ENCODE results near the gene ARHGAP30. TPM values are rescaled to one million over a fixed set of nuclear protein-coding genes. Genes with fewer than 3 reads are reported as not detected.
"Not testable (repeated sequence)": the region's sequence is repeated elsewhere in the genome, so short reads cannot be mapped to it uniquely, and the experiment has no call there.

The ARHGAP30 gene
- total RNA-seq, 1 donor from 2014 or later, result not detected

DNA sequence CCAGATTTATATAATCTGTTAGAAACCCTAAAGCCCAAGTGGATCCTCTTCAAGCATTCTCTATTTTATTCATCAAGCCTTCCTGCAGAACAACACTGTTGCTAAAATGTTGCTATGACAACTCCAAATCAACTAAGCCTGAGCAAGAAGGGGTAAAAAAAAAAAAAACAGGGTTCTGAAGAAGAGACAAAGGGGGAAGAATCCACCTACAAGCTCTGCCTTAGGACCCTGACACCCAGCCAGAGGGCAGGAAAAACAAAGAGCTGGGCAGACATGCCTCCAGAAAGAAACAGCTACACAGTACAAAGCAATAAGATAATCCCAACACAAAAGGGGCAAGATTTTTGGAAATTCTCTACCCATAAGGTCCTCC, 25.2 kb downstream of the ARHGAP30 start:
- DNase-seq (ENCODE audit: extremely low read depth, low read depth, low spot score), result no peak

DNA sequence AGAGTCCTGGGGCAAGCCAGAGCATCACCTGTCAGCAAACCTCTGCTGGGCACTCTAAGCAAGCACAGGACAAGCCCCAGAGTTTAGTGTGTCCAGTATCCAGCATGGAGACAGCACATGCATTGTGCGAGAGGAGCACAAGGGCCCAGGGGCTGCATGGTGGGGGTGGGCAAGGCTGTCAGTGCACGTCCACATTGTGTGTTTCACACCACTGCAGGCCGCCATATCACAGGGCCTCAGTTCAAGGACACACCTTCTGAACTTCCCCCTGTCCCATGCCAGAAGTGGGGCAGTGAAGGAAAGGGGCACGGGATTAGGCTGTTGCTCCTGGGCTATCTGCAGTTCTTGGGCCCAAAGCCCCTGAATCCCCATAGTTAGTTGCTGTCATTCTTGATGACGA, 30.1 kb downstream of the ARHGAP30 start:
- no peak for DNase-seq (ENCODE audit: extremely low read depth, low read depth, low spot score)

DNA sequence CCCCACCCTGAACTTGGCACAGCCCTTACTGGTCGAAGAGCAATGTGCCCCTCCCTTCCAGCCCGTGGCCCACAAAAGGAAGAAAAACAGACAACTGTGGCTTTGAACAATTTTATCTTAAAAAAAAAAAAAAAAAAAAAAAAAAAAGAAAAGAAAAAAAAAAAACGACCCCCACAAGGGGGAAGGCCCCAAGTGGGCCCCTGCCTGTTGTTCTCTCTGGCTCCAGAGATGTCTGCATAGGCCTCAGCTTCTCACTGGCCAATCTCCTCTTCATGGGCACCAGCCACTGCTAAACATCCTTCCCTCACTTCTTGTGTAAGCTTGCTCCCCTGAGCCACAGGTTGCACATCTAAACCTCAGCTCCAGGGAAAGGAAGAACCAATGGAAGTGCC, 30.5 kb downstream of the ARHGAP30 start:
- DNase-seq (ENCODE audit: extremely low read depth, low read depth, low spot score), result no peak

DNA sequence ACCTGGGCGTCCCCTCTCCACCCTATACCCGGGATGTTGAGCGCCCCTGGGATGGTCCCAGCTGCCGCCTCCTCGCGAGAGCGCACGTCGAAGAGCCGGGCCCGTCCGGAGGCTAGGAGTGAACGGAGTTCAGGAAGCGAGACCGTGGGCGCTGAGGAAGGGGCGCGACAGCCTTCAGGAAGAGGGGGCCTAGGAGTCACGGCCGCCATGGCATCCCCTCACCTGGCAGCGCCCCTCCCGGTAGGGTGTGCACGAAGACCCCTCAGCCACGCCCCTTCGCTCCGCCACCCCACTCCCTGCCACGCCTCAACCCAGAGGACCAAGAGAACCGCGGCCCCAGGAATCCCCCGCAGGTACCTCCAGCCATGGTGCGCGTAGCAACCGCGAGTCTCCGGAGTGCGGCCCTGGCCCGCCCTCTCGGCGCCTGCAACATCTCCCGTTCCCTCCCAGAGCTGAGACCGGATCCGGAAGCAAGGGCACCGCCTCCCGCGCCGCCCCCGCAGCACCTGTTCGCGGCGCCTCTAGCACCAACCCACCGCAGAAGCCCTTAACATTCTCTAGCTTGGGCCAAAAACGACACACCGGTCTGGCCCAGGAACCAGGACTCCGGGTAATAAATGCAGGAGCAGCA, 31.1 kb downstream of the ARHGAP30 start, which contains the start of gene TSTD1:
TSS of gene TSTD1 (minus strand) at position 442 of the 631 bp plus-strand sequence. CDS start at position 367, 75 bp downstream.
- no peak for DNase-seq (ENCODE audit: extremely low read depth, low read depth, low spot score)

DNA sequence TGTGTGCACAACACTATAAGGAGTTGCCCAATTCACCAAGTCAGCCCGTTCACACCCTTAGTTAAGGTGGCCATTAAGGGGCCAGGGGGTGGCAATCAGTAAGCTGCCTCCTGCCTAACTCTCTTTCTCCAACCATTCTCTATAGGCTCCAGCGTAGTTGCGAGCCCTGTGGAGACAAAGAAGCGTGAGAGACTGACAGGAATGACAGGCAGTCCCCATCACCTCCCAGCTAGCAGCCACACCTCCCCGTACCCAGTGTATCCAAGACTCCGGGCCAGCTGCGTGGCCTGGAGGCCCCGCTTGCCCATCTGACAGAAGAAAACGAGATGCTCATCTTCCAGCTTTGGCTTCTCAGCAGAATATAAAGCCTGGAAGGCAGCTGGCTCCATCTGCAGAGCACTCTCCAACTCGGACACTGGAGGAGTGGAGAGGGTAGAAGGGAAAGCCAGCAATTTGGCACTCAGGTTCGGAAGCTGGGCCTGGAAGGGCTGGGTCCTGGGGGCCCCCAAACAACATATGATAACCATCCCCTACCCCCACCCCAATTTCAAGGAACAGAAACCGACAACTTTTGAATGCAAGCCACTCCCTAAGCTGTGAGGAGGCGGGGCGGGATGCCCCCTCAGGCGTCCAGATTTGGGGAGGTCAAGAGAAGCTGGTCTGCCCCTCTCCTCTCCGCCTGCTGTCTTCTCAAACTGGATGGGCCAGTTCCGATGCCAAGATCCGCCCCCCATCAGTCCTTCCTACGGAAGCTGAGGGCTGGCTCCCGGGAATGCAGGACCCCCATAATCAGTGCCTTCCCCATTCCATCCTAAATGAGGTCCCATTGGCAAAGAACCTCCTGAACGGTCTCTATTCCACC, 31.8 kb downstream of the ARHGAP30 start:
- no peak for DNase-seq (ENCODE audit: extremely low read depth, low read depth, low spot score)

DNA sequence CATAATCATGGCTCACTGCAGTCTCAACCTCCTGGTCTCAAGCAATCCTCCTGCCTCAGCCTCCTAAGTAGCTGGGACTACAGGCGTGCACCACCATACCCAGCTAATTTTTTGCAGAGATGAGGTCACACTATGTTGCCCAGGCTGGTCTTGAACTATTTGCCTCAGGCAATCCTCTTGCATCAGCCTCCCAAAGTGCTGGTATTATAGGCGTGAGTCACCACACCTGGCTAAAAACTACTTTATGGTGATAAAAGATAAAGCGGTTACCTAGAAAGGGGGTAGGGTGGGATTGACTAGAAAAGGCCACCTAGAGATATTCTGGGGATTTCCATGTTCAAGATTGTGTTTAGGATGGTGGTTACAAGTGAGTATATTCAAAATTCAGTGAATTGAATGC, 35.9 kb downstream of the ARHGAP30 start:
- DNase-seq (ENCODE audit: extremely low read depth, low read depth, low spot score), result no peak

DNA sequence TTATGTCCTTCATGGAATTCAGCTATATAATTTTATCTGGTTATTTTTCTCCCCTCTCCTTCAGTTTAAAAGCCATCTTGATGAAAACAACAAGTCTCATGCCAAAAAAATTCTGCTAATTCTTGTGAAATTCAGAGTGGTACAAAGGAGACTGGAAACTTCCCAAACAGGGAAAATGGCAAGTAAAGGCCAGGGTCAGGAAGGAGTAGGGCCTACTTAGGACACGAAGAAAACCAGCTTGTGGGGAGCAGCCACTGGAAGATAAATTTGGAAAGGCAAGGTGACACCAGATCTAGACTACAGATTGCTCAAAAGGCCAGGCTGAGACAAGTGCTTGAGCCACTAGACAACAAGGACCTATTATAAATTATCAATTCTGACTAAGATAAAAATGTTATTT, 37.3 kb downstream of the ARHGAP30 start:
- no peak for DNase-seq (ENCODE audit: extremely low read depth, low read depth, low spot score)

DNA sequence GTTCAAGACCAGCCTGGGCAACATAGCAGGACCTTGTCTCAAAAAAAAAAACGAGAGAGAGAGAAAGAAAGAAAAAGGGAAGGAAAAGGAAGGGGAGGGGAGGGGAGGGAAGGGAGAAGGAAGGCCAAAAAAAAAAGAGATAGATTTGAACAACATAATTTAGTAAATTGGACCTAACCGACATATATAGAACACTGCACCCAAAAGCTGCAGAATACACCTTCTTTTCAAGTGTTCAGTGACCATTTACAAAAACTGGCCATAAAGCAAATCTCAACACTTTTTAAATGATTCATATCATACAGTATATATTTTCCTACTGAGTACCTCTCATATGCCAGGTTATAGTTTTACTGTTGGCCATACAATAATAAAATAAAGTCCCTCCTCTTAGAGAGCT, 37.8 kb downstream of the ARHGAP30 start:
- no peak for DNase-seq (ENCODE audit: extremely low read depth, low read depth, low spot score)

DNA sequence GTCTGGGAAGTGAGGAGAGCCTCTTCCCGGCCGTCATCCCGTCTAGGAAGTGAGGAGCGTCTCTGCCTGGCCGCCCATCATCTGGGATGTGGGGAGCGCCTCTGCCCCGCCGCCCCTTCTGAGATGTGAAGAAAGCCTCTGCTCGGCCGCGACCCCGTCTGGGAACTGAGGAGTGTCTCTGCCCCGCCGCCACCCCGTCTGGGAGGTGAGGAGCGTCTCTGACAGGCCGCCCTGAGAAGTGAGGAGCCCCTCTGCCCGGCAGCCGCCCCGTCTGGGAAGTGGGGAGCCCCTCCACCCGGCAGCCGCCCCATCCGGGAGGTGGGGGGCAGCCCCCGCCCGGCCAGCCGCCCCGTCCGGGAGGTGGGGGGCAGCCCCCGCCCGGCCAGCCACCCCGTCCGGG, 40.2 kb downstream of the ARHGAP30 start:
- not testable (repeated sequence) for DNase-seq (ENCODE audit: extremely low read depth, low read depth, low spot score)

DNA sequence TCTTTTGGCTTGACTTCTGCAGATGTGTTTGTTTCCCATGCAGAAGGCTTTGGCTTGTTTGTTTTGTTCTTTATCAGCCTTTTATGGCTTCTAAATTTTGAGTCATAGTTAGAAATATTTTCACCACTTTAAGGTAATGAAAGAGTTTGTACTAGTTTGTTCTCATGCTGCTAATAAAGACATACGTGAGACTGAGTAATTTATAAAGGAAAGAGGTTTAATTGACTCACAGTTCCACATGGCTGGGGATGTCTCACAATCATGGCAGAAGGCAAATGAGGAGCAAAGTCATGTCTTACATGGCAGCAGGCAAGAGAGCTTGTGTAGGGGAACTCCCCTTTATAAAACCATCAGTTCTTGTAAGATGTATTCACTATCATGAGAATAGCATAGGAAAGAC, 42.7 kb downstream of the ARHGAP30 start:
- DNase-seq (ENCODE audit: extremely low read depth, low read depth, low spot score), result not testable (repeated sequence)

DNA sequence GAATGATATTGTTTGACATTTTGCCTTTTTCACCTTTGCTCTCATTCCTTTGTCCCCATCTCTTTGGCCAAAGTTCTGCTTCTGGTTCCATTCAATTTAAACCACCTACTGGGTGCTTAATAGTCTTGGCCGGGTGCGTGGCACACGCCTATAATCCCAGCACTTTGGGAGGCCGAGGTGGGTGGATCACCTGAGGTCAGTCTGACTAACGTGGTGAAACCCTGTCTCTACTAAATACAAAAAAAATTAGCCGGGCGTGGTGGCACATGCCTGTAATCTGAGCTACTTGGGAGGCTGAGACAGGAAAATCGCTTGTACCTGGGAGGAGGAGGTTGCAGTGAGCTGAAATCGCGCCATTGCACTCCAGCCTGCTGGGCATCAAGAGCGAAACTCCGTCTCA, 47.3 kb downstream of the ARHGAP30 start:
- not testable (repeated sequence) for DNase-seq (ENCODE audit: extremely low read depth, low read depth, low spot score)

DNA sequence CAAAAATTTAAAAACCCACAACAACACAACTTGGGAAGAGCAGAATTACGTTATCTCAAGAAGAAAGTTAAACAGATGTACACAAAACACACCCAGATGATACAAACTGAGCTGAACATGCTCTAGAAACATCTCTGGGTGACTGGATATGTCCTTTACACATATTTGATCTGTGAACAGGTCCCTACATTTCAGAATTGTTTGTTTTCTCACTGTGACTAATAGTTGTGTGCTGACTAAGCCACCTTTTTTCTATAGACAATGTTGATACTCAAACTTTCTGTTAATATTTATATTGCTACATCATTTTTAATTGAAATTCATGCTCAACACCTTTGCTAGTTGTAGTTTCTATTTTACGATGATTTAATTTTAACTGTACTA, 47.7 kb downstream of the ARHGAP30 start:
- no peak for DNase-seq (ENCODE audit: extremely low read depth, low read depth, low spot score)

DNA sequence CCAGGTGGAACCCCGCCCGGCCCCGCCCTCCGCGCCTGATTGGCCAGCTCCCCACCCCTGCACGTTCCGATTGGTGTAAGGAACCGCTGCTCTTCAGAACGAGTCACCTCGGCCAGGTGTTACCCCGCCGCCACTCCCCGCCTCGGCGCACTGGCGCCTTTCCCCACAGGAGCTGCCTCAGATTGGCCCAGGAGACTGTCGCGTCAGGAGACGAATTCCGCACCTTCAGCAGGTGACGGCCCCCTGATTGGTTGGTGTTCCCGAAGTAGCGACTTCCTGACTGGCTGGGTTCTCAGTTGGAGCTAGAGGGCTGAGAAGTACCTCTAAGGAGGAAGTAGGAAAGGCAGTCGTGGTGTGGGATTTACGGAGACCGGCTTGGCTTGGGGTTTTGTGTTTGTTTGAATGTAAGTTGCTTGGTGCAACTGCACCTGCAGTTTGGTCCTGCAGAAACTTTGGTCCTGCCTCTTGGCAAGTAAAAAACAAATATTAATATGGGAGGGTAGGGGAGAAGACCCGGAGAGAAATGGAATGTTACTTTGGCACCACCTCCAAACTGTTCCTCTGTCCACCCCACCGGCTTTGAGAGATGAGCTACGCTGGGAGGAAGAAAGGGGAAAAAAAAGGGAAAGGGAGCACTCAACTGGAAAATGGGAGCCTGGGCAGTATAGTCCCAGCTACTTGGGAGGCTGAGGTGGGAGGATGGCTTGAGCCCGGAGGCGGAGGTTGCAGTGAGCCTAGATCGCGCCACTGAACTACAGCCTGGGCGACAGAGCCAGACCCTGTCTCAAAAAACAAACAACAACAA, 48.3 kb downstream of the ARHGAP30 start:
- no peak for DNase-seq (ENCODE audit: extremely low read depth, low read depth, low spot score)

DNA sequence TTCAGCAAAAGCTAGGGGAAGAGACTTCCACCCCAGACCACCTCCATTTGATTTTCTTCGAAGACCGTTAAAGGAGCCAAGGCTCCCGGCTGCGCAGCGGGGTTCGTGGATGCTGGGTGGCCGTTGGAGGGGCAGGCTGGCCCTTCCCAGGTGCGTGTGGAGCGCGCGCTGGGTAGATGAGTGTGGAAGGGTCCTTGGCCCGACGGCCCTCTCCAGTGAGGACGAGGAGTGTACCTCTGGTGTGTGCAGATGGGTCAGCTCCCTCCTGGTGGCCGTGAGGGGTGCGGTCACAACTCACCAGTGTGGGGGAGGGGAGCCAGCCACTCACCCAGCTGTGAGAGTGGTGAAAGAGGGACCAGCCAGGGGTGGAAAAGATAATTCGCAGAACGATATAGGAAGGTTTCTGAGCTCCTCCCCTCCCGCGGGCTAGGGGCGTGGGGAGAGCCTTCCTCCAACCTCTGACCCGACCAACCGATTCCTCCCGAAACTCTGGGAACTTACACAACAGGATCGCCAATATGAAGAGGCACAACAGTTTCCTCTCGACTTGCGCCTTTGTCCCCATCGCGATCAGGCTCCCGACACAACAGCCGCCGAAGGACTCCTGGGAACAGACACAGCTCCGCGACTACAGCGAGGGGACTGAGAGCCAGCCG, 49.1 kb downstream of the ARHGAP30 start, which contains the start of gene F11R:
TSS of gene F11R (minus strand) at position 644 of the 656 bp plus-strand sequence. CDS start at position 565, 79 bp downstream.
- DNase-seq (ENCODE audit: extremely low read depth, low read depth, low spot score), result no peak

DNA sequence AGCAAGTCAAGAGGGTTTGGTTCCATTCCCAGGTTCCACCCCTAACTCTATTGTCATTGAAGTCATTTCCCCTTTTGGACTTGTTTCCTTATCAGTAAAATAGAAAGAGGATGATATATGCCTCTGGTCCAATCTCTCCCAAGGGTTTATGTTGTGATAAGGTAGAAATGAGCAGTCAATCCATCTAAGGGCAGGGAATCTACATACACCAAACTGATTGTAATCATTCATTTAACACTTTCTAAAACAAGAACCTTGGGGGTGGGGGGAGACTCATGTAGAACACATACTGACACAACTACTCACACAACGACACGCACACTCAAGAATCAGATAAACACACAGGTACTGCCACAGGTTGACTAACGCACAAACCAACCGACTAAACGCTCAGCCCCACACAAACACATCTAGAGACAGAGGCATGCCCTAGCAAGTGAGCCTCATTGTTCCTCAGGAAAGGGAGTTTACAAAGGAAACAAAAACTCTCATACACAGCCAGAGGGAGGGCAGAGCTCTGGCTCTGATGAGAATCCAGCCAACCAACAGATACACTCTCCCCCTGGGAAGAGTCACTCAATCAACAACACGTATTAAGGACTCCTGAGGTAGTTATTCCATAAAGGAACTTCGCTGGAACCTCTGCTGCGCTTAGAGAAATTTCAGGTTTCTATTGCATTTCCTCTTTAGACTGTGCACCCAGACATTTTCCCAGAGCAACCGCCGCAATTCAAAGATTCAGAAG, 49.8 kb downstream of the ARHGAP30 start:
- DNase-seq (ENCODE audit: extremely low read depth, low read depth, low spot score), result no peak

DNA sequence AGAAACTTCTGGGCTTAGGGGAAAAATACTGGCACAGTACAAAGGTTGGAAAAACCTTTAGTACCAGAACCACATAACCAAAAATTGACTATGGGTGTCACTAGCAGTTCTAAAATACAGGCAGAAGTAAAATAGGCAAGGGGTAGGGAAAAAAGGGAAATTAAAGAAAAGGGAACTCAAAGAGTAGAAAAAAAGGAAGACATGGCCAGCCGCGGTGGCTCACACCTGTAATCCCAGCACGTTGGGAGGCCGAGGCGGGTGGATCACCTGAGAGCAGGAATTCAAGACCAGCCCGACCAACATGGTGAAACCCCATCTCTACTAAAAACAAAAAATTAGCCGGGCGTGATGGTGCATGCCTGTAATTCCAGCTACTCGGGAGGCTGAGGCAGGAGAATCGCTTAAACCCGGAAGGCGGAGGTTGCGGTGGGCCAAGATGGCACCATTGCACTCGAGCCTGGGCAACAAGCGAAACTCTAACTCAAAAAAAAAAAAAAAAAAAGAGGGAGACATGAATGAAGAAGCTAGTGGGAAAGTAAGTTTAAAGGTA, 50.5 kb downstream of the ARHGAP30 start:
- not testable (repeated sequence) for DNase-seq (ENCODE audit: extremely low read depth, low read depth, low spot score)

DNA sequence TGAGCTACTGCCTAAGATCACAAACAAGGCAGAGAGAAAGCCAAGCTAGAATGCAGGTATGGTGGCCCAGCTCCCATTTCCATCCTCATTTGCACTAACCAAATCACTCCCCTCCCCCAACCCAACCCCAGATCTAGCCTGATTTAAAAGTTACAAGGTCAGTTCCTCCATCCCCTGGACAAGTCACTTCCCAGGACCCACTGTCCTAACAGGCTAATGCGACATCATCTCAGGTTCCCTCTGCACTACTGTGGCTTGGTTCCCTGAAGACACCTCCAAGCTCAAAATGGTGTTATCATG, 51.1 kb downstream of the ARHGAP30 start:
- DNase-seq (ENCODE audit: extremely low read depth, low read depth, low spot score), result no peak

DNA sequence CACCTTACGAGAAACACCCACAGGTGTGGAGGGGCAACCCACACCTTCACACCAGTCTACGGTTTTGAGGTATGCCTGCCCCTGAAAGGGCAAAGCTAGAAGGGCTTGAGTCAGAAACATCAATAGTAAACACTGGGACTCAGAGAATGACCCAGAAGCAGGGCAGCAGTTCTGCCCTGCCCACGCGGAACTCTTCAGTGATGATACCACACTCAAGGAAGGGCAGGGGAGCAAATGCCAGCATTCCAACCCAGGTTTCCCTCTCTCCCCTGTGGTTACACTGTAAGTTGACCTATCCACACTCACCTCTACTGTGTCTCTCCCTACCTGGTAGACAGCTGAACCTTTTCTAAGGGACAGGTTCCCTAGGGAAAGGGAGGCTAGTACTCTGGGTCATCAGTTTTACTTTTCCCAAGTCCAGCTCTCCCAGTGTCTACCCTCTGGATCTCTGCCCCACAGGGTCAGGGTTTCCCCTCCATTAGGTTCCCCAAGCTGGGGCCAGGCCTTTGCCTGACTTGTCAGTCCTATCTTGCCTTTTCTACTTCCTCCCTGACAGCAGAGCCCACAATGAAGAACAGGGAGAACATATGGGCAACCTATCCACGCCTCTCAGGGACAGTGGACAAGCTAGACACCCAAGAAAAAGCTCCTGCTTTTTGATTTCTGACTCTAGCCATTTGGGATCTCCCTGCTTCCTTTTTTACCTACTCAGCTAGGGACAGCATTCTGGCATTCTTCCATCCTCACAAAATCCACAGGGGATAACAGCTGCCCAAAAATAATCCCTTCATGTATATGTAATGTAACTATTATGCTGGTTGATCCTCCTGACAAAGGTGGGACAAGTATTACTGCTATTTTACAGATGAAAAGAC, 51.7 kb downstream of the ARHGAP30 start:
- no peak for DNase-seq (ENCODE audit: extremely low read depth, low read depth, low spot score)

DNA sequence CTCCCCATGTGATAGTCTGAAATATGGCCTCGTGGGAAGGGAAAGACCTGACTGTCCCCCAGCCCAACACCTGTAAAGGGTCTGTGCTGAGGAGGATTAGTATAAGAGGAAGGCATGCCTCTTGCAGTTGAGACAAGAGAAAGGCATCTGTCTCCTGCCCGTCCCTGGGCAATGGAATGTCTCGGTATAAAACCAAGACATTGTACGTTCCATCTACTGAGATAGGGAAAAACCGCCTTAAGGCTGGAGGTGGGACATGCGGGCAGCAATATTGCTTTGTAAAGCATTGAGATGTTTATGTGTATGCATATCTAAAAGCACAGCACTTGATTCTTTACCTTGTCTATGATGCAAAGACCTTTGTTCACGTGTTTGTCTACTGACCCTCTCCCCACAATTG, 52.5 kb downstream of the ARHGAP30 start:
- not testable (repeated sequence) for DNase-seq (ENCODE audit: extremely low read depth, low read depth, low spot score)

Data from glomerular endothelial cell (primary cell).